Hematopoietic multipotent progenitor cell treated with erythropoietin and hydrocortisone succinate and interleukin-3 and kit ligand, for 6 days (in vitro differentiated cells): Measurements from ENCODE around the gene ALDH3A2.
"Not testable (repeated sequence)": the region's sequence is repeated elsewhere in the genome, so short reads cannot be mapped to it uniquely, and the experiment has no call there.

Experiments used
- DNase-seq: peaks from one replicate; pipeline ENCODE4 v3.0.0-alpha.2; 2015

Gene ALDH3A2

DNA sequence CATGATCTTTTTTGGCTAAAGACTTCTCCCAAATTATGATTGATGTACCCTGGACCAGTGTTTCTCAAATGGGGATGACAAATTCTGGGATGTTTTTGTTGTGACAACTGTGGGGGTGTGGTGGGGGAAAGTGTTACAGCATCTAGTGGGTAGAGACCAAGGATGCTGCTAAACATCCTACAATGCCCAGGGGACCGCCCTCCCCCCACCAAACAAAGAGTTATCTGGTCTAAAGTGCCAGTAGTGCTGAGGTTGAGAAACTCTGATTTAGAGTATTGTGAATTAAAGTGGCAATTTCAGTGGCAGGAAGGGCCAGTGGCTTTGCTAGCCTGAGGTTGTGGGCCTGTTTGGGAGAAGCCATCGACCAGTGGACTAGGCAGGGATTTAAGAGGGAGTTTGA is 34.6 kb downstream of the ALDH3A2 start:
- no peak for DNase-seq

DNA sequence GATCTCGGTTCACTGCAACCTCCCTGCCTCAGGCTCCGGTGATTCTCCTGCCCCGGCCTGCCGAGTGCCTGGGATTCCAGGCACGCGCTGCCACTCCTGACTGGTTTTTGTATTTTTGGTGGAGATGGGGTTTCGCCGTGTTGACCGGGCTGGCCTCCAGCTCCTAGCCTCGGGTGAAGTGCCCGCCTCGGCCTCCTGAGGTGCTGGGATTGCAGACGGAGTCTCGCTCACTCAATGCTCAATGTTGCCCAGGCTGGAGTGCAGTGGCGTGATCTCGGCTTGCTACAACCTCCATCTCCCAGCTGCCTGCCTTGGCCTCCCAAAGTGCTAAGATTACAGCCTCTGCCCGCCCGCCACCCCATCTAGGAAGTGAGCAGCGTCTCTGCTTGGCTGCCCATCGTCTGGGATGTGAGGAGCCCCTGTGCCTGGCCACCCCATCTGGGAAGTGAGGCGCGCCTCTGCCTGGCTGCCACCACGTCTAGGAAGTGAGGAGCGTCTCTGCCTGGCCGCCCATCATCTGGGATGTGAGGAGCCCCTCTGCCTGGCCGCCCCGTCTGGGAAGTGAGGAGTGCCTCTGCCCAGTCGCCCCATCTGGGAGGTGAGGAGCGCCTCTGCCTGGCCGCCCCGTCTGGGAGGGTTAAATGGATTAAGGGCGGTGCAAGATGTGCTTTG is 36.5 kb downstream of the ALDH3A2 start:
- not testable (repeated sequence) for DNase-seq

DNA sequence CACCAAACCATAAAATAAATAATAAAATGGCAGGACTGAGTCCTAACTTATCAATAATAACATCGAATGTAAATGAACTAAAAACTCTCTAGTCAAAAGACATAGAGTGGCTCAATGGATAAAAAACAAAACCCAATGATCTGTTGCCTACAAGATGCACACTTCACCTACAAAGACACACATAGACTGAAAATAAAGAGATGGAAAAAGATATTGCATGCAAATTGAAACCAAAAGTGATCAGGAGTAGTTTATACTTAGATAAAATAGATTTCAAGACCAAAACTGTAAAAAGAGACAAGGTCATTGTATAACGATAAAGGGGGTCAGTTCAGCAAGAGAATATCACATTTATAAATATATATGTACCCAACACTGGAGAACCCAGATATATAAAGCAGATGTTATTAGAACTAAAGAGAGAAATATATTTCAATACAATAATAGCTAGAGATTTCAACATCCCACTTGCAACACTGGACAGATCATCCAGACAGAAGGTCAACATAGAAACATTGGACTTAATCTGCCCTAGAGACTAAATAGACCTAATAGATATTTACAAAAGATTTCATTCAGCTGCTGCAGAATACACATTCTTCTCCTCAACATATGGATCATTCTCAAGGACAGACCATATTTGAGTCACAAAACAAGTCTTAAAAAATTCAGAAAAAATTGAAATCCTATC is 38.0 kb downstream of the ALDH3A2 start:
- no peak for DNase-seq

DNA sequence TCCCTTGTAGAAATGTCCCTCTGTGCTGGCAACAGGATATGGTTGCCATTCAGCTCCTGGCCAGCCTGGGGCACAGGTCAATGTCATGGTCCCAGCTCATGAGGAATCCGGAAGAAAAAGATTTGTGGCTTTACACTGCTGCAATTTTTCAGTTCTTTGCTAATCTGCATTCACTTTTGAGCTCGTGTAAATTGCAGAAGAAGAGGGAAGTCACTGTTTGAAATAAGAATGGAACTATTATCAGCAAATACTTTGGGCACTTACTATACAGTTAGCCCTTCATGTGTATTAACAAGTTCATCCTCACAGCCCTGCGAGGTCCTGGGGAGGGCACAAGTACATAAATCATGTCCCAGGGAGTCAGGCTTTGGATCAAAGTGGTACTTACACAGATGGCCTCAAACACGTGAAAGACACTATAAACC is 53.7 kb downstream of the ALDH3A2 start:
- DNase-seq, result no peak

DNA sequence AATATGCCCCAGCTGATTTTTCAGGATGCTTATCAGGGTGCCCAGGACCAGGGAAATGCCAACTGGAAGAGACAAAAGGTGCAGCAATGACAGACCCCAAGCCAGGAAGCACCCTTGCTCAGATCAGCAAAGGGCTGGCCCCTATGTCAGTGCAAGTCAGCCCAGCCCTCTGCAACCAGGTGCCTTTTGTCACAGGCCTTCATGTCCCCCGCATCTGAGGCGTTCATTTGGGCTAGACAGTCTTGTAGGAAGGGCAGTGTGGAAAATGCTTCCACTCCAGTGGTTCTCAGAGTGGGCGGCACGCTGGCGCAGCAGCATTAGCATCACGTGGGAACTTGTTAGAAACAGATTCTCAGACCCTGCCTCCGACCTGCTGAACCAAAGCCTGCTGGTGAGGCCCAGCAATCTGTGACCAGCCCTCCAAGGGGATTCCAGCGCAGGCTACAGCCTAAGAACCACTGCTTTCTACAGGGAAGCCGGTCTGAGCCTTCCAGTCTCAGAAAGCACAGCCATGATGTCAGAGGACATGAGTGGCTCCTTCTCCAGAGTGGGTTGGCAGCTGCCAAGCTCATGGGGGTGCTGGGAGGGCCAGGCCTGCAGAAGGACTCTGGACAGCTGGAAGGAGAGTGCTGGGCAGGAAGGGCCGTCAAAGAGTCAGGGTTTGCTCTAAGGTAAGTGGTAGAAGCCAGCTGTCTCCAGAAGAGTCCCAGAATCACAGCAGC is 54.7 kb downstream of the ALDH3A2 start:
- DNase-seq, result no peak

DNA sequence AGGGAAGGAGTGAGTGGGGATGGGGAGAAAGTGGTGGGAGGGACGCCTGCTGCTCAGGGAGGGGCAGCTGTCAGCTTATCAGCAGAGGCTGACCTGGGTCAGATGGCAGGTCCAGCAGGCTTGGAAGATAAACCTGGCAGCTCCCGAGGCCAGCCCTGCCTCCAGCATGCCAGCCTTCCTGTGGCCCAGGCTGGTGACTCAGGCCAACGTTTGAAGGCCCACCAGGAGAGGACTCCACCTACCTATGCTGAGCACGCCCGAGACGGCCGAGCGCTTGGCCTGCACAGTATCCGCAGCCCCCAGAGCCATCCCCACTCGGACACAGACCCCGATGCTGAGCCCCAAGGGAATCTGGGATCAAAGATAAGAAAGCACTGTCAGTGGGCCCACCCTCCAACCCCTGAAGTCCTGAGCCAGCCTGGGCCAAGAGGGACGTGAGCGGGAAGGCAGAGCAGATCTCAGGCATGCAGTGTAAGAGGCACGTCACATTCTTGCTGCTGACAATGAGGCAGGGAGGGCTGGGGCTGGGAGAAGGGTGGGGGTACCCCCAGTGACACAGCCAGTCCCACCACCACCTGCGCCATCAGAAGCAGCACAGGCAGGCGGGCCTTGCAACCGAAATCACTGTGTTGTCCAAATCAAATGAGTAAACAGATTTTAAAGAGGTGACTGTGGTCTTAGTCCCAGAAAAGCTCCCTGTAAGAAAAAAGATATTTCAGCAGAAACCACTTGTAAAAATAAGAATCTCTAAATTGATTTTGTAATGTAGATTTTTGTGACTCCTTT is 55.5 kb downstream of the ALDH3A2 start:
- DNase-seq, result peak; percentile 30

DNA sequence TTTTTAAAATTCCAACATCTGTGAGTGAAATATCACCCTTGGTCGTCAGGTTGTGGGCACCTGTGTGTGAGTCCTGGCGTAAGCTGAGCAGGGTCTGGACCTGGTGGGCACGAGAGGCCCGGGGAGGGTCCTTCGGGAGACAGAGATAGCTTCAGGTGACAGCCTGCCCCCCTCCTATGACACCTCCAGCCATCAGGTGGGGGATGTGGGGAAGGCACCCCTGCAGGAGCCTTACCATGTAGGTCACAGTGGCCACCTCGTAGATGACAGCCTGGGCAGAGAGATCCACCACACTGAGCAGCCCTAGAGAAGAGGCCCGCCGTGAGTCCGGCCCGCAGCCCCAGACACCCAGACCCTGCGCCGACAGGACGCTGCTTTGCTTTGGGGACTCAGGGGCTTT is 56.6 kb downstream of the ALDH3A2 start:
- no peak for DNase-seq

DNA sequence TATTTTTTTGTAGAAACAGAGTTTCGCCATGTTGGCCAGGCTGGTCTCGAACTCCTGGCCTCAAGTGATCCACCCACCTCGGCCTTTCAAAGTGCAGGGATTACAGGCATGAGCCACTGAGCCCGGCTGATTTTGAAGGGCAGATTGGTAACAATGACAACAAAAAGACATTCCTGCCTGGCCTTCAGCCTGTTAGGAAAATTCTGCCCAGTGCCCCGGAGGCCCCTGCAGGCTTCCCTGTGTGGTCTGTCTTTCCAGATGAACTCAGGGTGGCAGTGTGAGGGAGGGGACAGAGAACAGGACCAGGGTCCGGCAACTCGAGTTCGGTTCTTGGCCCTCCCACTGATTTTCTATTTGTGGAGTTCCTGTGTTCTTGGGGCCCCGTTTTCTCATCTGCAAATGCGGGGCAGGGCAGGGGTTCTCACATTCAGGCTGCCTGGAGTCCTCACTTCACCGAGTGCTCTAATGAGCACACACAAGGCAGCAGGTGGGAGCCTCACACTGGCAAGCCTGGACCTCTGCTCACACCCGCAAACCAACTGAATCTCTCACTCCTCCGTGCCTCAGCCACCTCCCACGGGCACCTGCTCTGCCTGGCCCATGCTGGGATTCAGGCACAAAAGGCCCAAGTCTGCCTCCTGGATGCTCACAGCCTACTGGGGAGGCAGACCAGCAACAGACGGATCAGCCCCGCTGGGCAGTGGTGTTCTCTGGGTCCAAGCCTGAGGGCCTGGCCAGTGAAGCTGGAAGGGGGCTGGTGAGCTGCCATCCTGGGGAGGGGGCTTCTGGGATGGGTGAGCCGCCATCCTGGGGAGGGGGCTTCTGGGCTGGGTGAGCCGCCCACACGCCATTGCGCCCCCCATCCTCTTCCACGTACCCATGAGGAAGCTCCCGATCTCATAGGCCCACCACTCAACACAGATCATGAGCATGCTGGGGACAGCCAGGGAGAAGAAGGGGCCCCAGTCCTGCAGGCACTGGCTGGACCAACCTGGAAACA is 57.5 kb downstream of the ALDH3A2 start:
- DNase-seq, result no peak

DNA sequence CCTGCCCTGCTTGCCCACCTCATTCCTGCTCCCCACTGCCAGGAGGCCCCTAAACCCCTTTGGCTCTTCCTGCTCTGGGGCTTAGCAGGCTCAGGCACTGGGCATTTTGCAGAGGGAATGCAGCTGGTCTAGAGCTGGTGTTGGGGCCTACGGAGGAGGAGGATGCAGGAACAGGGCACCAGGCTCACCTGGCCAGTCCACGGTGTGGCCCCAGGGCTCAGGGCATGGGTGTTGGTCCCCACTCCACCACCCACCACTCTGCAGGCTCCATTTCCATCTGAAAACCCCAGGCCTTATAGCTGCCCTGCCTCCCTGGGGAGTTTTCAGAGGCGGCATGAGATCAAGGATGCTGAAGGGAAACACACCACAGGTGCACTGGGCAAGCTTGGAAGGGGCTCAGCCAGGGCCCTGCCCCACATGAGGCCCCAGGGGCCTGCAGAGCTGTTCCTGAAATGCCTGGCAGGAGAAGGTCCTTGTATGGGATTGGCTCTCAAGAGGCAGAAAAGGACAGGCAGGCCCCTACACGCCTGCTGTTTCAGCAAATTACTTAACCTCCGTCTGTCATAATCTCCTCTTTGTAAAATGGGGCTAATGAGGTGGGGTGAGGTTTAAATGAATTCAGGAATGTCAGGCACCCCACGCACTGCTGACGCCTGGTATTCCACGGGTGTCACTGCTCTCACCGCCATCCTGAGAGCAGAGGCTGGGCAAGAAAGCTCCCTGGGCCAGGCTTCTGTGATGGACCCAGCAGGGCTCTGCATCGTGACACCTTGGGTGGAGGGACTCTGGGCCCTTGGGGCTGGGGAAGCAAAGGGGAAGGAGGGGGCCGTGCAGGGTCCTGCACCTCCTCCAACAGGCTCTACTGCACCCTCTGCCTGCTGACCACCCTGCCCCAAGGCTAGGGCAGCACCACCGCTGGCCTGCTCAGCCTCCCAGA is 58.5 kb downstream of the ALDH3A2 start:
- no peak for DNase-seq

DNA sequence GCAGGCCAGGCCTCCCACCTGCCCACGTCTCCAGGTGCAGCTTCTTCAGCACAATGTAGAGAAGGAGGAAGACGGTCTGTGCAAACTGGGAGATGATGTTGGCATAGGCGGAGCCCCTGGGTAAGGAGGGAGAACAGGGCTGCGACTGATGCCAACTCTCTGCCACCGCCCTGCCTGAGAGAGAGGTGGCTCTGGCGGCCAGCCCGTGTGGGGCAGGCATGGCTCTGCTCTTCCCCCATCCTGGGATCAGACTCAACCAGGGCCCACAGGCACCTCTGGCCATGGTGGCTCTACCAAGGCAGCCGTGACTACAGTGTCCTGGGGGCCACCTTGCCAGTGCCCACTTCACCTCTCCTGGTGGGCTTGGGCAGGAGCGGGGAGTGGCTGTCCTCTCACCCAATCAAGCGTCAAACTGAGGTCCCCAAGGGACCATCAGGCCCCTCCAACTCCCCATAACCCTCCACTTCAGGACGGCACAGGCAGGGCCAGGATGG is 59.2 kb downstream of the ALDH3A2 start:
- no peak for DNase-seq

DNA sequence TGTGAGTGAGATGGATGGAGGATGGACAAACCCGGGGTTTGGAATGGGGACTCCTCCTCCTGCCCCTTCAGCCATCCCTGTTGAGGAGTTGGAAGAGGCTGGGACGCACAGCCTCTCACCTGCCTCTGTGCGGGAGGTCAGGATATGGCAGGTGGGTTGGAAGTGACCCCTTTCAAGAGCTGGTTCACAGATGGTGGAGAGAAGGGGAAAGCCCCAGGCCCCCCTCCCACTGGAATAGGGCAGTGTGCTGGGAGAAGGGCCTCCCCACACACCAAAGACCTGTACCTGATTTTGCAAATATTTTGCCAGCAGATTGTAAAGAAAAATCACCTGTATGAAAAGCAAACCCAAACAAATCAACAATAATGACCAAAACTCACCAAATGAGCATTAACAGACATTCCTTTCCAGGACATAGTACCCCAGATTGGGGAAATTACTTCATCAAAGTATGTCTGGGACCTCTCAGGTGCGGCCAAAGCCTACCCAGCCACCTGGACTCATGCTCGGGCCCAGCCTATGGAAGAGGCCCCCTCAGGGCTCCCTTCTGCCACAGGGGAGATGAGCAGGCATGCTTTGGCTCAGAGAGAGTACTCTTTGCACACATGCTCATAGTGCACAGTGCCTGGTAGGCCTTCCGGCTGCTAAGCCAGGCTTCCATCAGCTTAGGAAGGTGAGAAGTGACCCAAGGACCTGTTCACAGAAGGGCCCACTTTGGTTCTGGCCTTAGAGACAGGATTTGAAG is 60.1 kb downstream of the ALDH3A2 start:
- DNase-seq, result no peak

DNA sequence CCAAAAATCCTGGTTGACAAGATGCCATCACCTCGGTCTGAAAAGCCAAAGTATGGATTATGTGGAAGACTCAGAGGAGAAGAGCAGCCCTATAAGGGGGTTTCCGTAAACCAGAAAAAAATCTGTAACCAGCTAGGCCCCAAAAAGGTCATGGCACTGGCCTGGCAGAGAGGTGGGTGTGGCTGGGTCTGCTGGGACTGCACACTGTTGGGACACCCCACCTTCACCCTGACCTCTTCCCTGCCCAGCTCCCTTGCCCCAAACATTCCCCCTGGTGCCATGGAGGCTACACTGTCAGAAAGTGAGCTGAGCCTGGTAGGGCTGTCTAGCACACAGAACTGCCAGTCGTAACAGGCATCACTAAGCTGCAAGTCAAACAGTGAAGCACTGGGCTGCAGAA is 61.3 kb downstream of the ALDH3A2 start:
- DNase-seq, result no peak

DNA sequence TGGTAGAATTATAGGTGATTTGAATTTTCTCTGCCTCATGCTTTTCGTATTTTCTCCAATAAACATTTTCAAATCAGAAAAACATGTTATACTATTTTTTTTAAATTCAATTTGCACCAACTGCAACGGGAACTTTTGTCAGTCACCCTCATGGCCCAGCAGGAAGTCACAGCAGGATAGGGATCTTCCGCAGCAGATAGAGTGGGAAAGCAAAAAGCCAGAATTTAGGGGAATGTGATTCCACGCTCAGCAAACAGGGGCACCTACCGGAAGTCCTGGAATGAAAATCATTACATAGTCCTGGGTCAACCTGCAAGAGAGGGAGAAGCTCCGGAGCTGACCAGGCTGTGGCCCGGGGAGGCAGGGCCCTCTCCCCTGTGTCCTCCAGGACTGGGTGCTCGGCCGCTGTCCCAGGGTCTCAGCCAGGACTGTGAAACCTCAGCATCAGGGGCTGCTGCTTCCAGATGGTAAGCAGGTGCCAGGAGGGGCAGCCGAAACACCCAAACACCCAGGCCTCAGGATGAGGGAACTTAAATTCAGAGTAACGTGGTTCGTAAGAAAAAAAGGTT is 64.0 kb downstream of the ALDH3A2 start:
- DNase-seq, result no peak

DNA sequence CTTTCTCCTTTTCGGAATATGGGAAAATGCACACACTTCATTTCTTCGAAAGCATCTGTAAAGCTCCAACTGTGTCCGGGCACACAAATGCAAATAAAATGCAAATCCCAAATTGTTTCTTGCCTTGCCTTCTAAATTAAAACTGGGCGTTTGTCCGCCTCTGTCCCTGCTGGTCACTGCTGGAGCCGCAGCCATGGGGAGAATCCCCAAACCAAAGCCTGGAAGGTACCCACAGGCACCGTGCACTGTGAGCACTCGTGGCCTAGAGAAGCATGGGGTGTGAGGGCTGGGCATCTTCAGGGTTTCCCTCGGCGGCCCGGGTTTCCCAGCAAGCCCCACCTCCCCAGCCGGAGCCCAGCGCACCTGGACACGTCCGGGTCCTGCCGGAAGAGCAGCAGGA is 64.9 kb downstream of the ALDH3A2 start:
- no peak for DNase-seq

DNA sequence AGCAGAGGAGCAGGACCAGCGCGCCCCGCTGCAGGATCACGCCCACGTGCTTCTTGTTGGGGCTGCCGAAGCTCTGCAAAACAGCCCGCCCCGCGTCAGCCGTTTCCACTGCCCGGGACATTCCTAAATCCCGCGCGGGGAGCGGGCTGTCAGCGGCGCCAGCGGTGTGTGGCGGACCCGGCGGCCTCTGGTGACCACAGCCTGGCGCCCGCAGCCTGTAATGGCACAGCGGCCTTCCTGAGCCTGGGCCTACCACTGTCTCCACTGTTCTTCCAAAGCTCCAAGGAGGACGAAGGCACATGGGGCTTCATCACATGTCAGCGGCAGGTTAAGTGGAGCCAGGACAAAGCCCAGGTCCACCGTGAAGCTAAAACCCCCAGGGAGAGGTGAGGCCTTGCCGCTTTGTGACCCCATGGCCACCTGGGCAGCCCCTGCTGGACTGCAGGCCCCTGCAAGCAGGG is 65.4 kb downstream of the ALDH3A2 start:
- no peak for DNase-seq

DNA sequence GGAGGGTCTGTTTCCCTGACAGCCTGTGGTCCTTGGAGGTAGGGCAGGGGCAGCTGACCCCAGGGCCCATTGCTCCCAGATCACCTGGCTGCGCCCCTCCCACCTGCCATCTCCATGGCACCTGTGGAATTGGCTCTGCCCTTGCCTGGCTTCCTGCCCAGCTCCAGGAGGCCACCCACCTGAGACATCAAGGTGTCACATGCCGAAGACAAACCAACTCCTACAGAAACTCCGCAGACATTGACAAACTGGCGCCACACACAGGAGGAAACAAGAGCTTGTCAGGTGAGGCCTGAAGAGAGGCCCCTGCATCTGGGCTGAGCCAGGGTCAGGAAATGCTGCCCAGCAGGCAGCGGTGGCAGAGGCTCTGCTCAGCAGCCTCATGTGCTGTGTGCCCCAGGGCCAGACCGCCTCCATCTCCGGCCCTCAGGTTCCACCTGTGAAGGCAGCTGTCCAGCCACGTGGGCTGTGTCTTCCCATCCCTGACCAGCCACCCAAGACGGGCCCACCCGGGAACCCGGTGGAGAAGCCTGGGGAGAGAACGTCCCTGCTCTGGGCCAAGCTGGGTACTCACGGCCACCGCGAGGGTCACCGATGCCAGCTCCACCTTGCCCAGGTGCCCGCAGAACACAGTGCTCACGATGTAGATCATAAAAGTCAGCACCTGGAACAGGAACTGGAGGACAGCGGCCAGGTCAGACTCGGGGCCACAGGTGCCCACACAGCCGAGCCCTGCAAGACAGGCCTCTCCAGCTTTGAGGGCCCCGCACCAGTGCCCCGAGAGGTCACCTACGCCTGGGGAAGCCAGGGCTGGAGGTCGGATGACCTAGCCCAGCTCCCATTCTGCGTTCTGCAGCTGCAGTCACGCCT is 66.2 kb downstream of the ALDH3A2 start:
- no peak for DNase-seq

DNA sequence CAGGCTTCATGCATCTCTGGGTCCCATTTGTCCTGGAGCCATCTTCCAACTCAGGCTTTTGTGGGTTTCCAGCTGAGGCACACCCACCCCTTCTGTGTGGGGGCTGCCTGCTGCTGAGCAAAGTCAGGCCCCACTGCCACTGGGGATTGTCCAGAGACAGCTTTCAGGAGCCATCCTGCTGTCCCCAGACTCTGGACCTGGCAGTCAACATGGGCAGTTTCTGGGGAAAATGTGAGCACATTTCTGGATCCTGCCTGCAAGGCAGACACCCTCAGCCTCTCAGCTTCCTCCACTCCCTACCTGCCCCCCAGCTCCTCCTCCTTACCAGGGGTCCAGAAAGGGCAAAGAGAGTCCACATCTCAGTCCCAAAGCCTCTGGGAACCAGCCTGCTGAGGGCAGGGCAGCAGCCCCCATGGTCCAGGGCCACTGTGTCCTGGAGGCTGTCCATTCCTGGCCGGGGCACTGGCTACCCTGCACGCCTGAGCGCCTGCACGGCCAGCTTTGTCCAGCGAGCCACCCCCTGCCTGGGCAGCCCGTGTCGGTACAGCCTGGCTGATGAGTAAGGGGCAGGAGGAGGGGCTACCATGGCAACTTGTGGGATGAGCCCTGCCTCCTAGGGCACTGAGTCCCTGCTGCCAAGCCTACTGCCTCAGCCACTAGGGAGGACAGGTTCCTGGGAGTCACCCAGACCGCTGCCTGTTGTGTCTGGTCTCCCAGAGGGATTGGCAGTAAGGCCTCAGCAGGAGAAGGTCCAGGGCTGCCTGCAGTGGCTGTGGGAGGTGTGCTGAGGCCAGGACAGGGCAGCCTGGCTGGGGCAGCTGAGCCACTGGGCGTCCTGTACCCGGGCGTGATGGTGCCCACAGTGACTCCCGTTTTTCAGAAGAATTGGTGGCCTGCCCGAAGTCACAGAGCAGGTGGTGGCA is 67.8 kb downstream of the ALDH3A2 start, which contains the start of gene SLC47A2:
TSS of gene SLC47A2 (minus strand) at position 477 of the 923 bp plus-strand sequence. CDS start at position 448, 29 bp downstream.
- no peak for DNase-seq
